HepG2 (cell line): ENCODE results near the gene GPATCH3. TPM values are rescaled to one million over a fixed set of nuclear protein-coding genes. Genes with fewer than 3 reads are reported as not detected.

Source experiments
- CCDC6 ChIP-seq: sonication (generic); formaldehyde crosslinking; IDR thresholded peaks from 2 replicates; pipeline ENCODE4 v1.8.1; 2022; ENCODE audit warnings: mild to moderate bottlenecking, missing genetic modification reagents, moderate library complexity
- KDM5A ChIP-seq: fragments of 200-600 bp; sonication (generic); IDR thresholded peaks from 2 replicates; pipeline ENCODE4 v1.7.0; 2018; ENCODE audit warnings: antibody characterized with exemption, mild to moderate bottlenecking, low read length, borderline replicate concordance
- NR0B2 ChIP-seq: sonication (generic); formaldehyde crosslinking; IDR thresholded peaks from 2 replicates; pipeline ENCODE4 v1.4.0; 2020; ENCODE audit warnings: mild to moderate bottlenecking, missing genetic modification reagents
- SNRNP70 ChIP-seq: fragments of 200-400 bp; formaldehyde crosslinking; IDR thresholded peaks from 2 replicates; pipeline ENCODE4 v1.6.1; 2017; ENCODE audit warnings: mild to moderate bottlenecking, low read depth, low read length, moderate library complexity
- SOX6 ChIP-seq, 2 experiments: fragments of 450-650 bp in 1 of 2; sonication (generic) in 1 of 2; formaldehyde crosslinking in 1 of 2; IDR thresholded peaks; 2 replicates each; pipeline versions ENCODE4 v1.4.0 to v1.6.1; 2017 to 2020; ENCODE audit warnings: antibody characterized with exemption in 1 of 2, mild to moderate bottlenecking in 1 of 2, missing genetic modification reagents in 1 of 2
- SYNCRIP ChIP-seq: fragments of 200-400 bp; formaldehyde crosslinking; IDR thresholded peaks from 2 replicates; pipeline ENCODE4 v1.6.1; 2018; ENCODE audit warnings: mild to moderate bottlenecking, low read depth, low read length; ENCODE audit not compliant: insufficient read depth
- THAP7 ChIP-seq: sonication (generic); formaldehyde crosslinking; IDR thresholded peaks from 2 replicates; pipeline ENCODE4 v1.8.1; 2023; ENCODE audit warnings: mild to moderate bottlenecking, missing genetic modification reagents
- ZNF225 ChIP-seq: sonication (generic); formaldehyde crosslinking; IDR thresholded peaks from 2 replicates; pipeline ENCODE4 v1.4.0; 2020; ENCODE audit warnings: mild to moderate bottlenecking, missing genetic modification reagents
- ZNF234 ChIP-seq: sonication (generic); formaldehyde crosslinking; conservative IDR thresholded peaks from 2 replicates; pipeline ENCODE4 v1.5.1; 2020; ENCODE audit warnings: mild to moderate bottlenecking, missing genetic modification reagents
- ZNF292 ChIP-seq: sonication (generic); formaldehyde crosslinking; IDR thresholded peaks from 2 replicates; pipeline ENCODE4 v1.8.1; 2022; ENCODE audit warnings: mild to moderate bottlenecking, low read depth, missing genetic modification reagents, borderline replicate concordance
- ZNF652 ChIP-seq: IDR thresholded peaks from 2 replicates; pipeline ENCODE4 v1.6.1; 2016; ENCODE audit warnings: low read depth, borderline replicate concordance
- ZNF720 ChIP-seq: sonication (generic); formaldehyde crosslinking; IDR thresholded peaks from 2 replicates; pipeline ENCODE4 v1.4.0; 2020; ENCODE audit warnings: missing genetic modification reagents
- ZSCAN12 ChIP-seq: sonication (generic); formaldehyde crosslinking; IDR thresholded peaks from 2 replicates; pipeline ENCODE4 v1.9.0; 2021; ENCODE audit warnings: mild to moderate bottlenecking, missing genetic modification reagents
- ZUFSP ChIP-seq: sonication (generic); formaldehyde crosslinking; IDR thresholded peaks from 2 replicates; pipeline ENCODE4 v1.9.0; 2021; ENCODE audit warnings: missing genetic modification reagents, mild to moderate bottlenecking, borderline replicate concordance
- polyA plus RNA-seq, 8 experiments: library from polyadenylated mRNA; depleted of rRNA in 3 of 8; stranded (reverse) in 7 of 8; unstranded in 1 of 8; fragments of >200 nt; fragmentation: Illumina TruSeq in 4 of 8; extraction: Trizol in 4 of 8; gene quantifications; 2 replicates each; pipeline versions ENCODE4 v1.2.1 to v1.2.3, GENCODE V29; 2011 to 2016; ENCODE audit warnings: low read depth in 4 of 8, missing spikeins in 1 of 8, mixed read lengths in 1 of 8; ENCODE audit not compliant: insufficient read depth in 1 of 8
- total RNA-seq, 5 experiments: library from RNA; depleted of rRNA; stranded (reverse); fragments of >200 nt; fragmentation: Illumina TruSeq; extraction: Trizol; gene quantifications; 2 replicates each; pipeline ENCODE4 v1.2.3, GENCODE V29; 2016; ENCODE audit warnings: low read depth in 1 of 5
- TF ChIP-seq, protein P1 (sequence below): sonication (generic); formaldehyde crosslinking; IDR thresholded peaks from 2 replicates; pipeline ENCODE4 v1.4.0; 2020; ENCODE audit warnings: missing genetic modification reagents
- TF ChIP-seq, protein P2 (sequence below): sonication (generic); formaldehyde crosslinking; IDR thresholded peaks from 2 replicates; pipeline ENCODE4 v1.8.1; 2023; ENCODE audit warnings: mild to moderate bottlenecking, missing genetic modification reagents, borderline replicate concordance
- TF ChIP-seq, protein P3 (sequence below): sonication (generic); formaldehyde crosslinking; IDR thresholded peaks from 2 replicates; pipeline ENCODE4 v1.5.1; 2020; ENCODE audit warnings: missing genetic modification reagents, mild to moderate bottlenecking, borderline replicate concordance
- TF ChIP-seq, protein P4 (sequence below): sonication (generic); formaldehyde crosslinking; IDR thresholded peaks from 2 replicates; pipeline ENCODE4 v1.4.0; 2020; ENCODE audit warnings: mild to moderate bottlenecking, missing genetic modification reagents, borderline replicate concordance

Gene GPATCH3
- total and polyA plus RNA-seq, 2 of the 13 experiments (the other 11 are each of a cell fraction or from before 2014, with no cell fraction given): 8.3 to 11.0 TPM

DNA sequence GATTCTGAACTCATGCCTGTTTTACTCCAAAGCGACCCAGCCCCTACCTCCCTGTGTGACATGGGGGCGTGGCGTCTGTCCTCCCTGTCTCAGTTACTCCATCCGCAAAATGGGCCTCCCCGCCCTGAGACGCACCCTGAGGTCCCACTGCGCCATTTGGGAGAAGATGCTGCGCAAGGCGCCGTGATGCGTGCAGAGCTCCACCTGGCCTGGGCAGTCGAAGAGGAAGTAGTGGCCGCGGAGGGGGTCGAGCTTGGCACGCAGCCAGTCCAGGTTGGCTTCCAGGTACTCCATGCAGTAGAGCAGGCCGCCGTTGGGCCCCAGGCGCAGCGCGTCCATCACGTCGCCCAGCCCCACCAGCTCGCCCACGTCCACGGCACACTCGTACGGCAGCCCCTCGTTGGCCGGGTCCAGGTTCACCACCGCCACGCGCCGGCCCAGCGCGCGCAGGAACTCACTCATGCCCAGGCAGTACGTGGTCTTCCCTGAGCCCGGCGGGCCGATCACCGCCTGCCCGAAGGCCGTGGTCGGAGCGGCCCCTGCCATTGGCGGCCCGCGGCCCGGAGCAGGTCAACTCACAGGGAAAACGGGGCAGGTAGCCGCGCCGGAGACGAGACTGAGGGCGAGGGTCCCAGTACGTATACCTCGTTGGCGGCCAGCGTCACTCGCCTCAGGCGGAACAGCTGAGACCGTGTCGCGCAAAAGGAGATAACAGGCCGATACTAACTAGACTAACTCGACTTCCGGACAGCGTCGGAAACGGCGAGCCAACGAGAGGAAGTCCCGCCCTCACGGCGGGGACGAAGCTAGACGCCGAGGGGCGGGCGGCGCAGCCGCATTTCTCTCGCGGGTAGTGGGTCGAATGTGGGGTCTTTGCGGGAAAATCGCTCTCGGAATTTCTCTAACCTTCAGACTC is 10.5 kb downstream of the GPATCH3 start, which contains the start of gene GPN2 (continued):
- TF ChIP-seq SYNCRIP: no peak
- peak; percentile 31; the same call in 1 of the 2 replicates for TF ChIP-seq ZNF234 (CRISPR knock-in tag)
- TF ChIP-seq SOX6 (IDR thresholded peaks at IDR 0.05): no peak
- peak; percentile 59; the same call in 1 of the 2 replicates for TF ChIP-seq SOX6 (CRISPR knock-in tag; IDR thresholded peaks at IDR 0.05)
- TF ChIP-seq ZNF292 (CRISPR knock-in tag): no peak
- TF ChIP-seq, protein P1, sequence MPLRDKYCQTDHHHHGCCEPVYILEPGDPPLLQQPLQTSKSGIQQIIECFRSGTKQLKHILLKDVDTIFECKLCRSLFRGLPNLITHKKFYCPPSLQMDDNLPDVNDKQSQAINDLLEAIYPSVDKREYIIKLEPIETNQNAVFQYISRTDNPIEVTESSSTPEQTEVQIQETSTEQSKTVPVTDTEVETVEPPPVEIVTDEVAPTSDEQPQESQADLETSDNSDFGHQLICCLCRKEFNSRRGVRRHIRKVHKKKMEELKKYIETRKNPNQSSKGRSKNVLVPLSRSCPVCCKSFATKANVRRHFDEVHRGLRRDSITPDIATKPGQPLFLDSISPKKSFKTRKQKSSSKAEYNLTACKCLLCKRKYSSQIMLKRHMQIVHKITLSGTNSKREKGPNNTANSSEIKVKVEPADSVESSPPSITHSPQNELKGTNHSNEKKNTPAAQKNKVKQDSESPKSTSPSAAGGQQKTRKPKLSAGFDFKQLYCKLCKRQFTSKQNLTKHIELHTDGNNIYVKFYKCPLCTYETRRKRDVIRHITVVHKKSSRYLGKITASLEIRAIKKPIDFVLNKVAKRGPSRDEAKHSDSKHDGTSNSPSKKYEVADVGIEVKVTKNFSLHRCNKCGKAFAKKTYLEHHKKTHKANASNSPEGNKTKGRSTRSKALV (CRISPR knock-in tag): peak; percentile 75; the same call in 1 of the 2 replicates
- TF ChIP-seq NR0B2 (CRISPR knock-in tag): peak; percentile 89; the same call in 1 of the 2 replicates
- TF ChIP-seq THAP7 (CRISPR knock-in tag): peak; percentile 94; the same call in 1 of the 2 replicates
- TF ChIP-seq ZUFSP (CRISPR knock-in tag): no peak
- TF ChIP-seq ZNF652 (CRISPR knock-in tag): no peak
- TF ChIP-seq, protein P2, sequence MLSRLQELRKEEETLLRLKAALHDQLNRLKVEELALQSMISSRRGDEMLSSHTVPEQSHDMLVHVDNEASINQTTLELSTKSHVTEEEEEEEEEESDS (CRISPR knock-in tag): no peak
- TF ChIP-seq SNRNP70: no peak
- TF ChIP-seq, protein P3, sequence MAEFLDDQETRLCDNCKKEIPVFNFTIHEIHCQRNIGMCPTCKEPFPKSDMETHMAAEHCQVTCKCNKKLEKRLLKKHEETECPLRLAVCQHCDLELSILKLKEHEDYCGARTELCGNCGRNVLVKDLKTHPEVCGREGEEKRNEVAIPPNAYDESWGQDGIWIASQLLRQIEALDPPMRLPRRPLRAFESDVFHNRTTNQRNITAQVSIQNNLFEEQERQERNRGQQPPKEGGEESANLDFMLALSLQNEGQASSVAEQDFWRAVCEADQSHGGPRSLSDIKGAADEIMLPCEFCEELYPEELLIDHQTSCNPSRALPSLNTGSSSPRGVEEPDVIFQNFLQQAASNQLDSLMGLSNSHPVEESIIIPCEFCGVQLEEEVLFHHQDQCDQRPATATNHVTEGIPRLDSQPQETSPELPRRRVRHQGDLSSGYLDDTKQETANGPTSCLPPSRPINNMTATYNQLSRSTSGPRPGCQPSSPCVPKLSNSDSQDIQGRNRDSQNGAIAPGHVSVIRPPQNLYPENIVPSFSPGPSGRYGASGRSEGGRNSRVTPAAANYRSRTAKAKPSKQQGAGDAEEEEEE (CRISPR knock-in tag): peak; percentile 73; the same call in 1 of the 2 replicates
- TF ChIP-seq ZSCAN12: 0 out of 2 replicates have a peak, but pooled peaks have one; percentile 37
- TF ChIP-seq, protein P4, sequence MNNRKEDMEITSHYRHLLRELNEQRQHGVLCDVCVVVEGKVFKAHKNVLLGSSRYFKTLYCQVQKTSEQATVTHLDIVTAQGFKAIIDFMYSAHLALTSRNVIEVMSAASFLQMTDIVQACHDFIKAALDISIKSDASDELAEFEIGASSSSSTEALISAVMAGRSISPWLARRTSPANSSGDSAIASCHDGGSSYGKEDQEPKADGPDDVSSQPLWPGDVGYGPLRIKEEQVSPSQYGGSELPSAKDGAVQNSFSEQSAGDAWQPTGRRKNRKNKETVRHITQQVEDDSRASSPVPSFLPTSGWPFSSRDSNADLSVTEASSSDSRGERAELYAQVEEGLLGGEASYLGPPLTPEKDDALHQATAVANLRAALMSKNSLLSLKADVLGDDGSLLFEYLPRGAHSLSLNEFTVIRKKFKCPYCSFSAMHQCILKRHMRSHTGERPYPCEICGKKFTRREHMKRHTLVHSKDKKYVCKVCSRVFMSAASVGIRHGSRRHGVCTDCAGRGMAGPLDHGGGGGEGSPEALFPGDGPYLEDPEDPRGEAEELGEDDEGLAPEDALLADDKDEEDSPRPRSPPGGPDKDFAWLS (CRISPR knock-in tag): no peak
- no peak for TF ChIP-seq CCDC6
- no peak for TF ChIP-seq ZNF720 (CRISPR knock-in tag)
- TF ChIP-seq KDM5A: no peak; the same call in 1 of the 2 replicates
- TF ChIP-seq ZNF225 (CRISPR knock-in tag): peak; percentile 87
